OCI-LY3 (cell line): ENCODE results near the gene PCDHA3.
"Not testable (repeated sequence)": the region's sequence is repeated elsewhere in the genome, so short reads cannot be mapped to it uniquely, and the experiment has no call there.

Source experiments
- H2AFZ ChIP-seq: fragments of 200-600, 300-600 bp; shearing (Covaris generic); 2 replicates; pipeline ENCODE4 v1.6.0; 2014; ENCODE audit warnings: antibody characterized with exemption, low read depth, low read length
- H3K27ac ChIP-seq: fragments of 200-600, 300-600 bp; sonication (generic); 2 replicates; pipeline ENCODE4 v1.5.1; 2014; ENCODE audit warnings: mild to moderate bottlenecking, low read length, moderate library complexity, mixed read lengths
- H3K27me3 ChIP-seq: fragments of 200-600, 300-600 bp; sonication (generic); 2 replicates; pipeline ENCODE4 v1.6.1; 2014; ENCODE audit warnings: low read depth, low read length, mixed read lengths
- H3K36me3 ChIP-seq: fragments of 200-600, 300-600 bp; sonication (generic); replicated peaks from 2 replicates; pipeline ENCODE3; 2014; ENCODE audit warnings: low read depth, low read length, mixed read lengths
- H3K4me1 ChIP-seq: fragments of 300-600, 200-600 bp; sonication (generic); 2 replicates; pipeline ENCODE4 v1.6.1; 2014; ENCODE audit warnings: low read length, mixed read lengths
- H3K4me2 ChIP-seq: fragments of 200-600, 300-600 bp; sonication (generic); 2 replicates; pipeline ENCODE4 v1.6.1; 2014; ENCODE audit warnings: low read length, mixed read lengths
- H3K4me3 ChIP-seq: fragments of 300-600, 200-600 bp; sonication (generic); 2 replicates; pipeline ENCODE4 v1.5.1; 2014; ENCODE audit warnings: antibody characterized with exemption, mild to moderate bottlenecking, low read length, moderate library complexity
- H3K79me2 ChIP-seq: fragments of 300-600, 200-600 bp; shearing (Covaris generic); 2 replicates; pipeline ENCODE4 v1.6.1; 2014; ENCODE audit warnings: mild to moderate bottlenecking, low read length, mixed read lengths
- H3K9ac ChIP-seq: fragments of 300-600, 200-600 bp; shearing (Covaris generic); 2 replicates; pipeline ENCODE4 v1.6.0; 2014; ENCODE audit warnings: mild to moderate bottlenecking, low read length, moderate library complexity
- H3K9me3 ChIP-seq: fragments of 200-600, 300-600 bp; shearing (Covaris generic); 2 replicates; pipeline ENCODE4 v1.6.1; 2014; ENCODE audit warnings: low read length, mixed read lengths; ENCODE audit not compliant: insufficient read depth
- H4K20me1 ChIP-seq: fragments of 200-600, 300-600 bp; sonication (generic); 2 replicates; pipeline ENCODE4 v1.6.1; 2016; ENCODE audit warnings: low read length, mixed read lengths; ENCODE audit not compliant: insufficient read depth
- CTCF ChIP-seq: fragments of 200-600, 300-600 bp; sonication (generic); IDR thresholded peaks from 2 replicates; pipeline ENCODE4 v1.5.1; 2014; ENCODE audit warnings: antibody characterized with exemption, low read length, low read depth
- EZH2phosphoT487 ChIP-seq: fragments of 200-600 bp; shearing (Covaris generic); IDR thresholded peaks from 2 replicates; pipeline ENCODE4 v1.6.1; 2018; ENCODE audit warnings: antibody characterized with exemption, mixed run types, low read depth

Gene PCDHA3

GRCh38 chr5:140808889-140809291 is 8.0 kb downstream of the PCDHA3 start:
- Histone ChIP-seq H3K27me3 (no peaks in the 10 kb centered on the region), H2AFZ (no peak overlapping the region), H3K27ac (no peak overlapping the region), H3K4me2 (no peak overlapping the region), H3K36me3 (no peaks in the 10 kb centered on the region), H3K9ac (no peak overlapping the region), H3K79me2 (no peaks in the 10 kb centered on the region), H3K4me1 (no peaks in the 10 kb centered on the region), H4K20me1 (no peaks in the 10 kb centered on the region), H3K9me3 (no peaks in the 10 kb centered on the region), H3K4me3 (no peak overlapping the region)
- TF ChIP-seq EZH2phosphoT487 (no peak), CTCF (no peak)

GRCh38 chr5:140821375-140822280 is 20.8 kb downstream of the PCDHA3 start, which contains the start of gene PCDHA5:
PCDHA5 (plus strand) TSS chr5:140821613.
- Histone ChIP-seq H3K9ac (no peak within 1 kb of the TSS), H3K4me1 (no peaks in the 10 kb centered on the region), H3K27me3 (no peaks in the 10 kb centered on the region), H3K9me3 (no peaks in the 10 kb centered on the region), H2AFZ (no peak within 1 kb of the TSS), H3K36me3 (no peaks in the 10 kb centered on the region), H3K4me3 (no peak within 1 kb of the TSS), H3K4me2 (no peak within 1 kb of the TSS), H3K79me2 (no peaks in the 10 kb centered on the region), H4K20me1 (no peaks in the 10 kb centered on the region), H3K27ac (no peak within 1 kb of the TSS)
- no peak for TF ChIP-seq EZH2phosphoT487
- TF ChIP-seq CTCF, result no peak

GRCh38 chr5:140822281-140822629 is 21.4 kb downstream of the PCDHA3 start:
- TF ChIP-seq EZH2phosphoT487 (no peak), CTCF (no peak)
- Histone ChIP-seq H3K4me1 (no peaks in the 10 kb centered on the region), H4K20me1 (no peaks in the 10 kb centered on the region), H3K9ac (no peak overlapping the region), H3K9me3 (no peaks in the 10 kb centered on the region), H3K27me3 (no peaks in the 10 kb centered on the region), H3K27ac (no peak overlapping the region), H3K4me3 (no peak overlapping the region), H2AFZ (no peak overlapping the region), H3K79me2 (no peaks in the 10 kb centered on the region), H3K4me2 (no peak overlapping the region), H3K36me3 (no peaks in the 10 kb centered on the region)

- not testable (repeated sequence) for H3K4me1 ChIP-seq, H3K27me3 ChIP-seq, H3K36me3 ChIP-seq, H3K9me3 ChIP-seq, H3K9ac ChIP-seq, H4K20me1 ChIP-seq, H3K4me2 ChIP-seq, H3K79me2 ChIP-seq, H3K4me3 ChIP-seq, H3K27ac ChIP-seq, H2AFZ ChIP-seq
These were observed 22.1 kb downstream of the PCDHA3 start for GRCh38 chr5:140822969-140823368.
